ENCODE data around the gene EEF1AKMT1.
A peak's percentile ranks its signal among the peaks of the same experiment; 100 is the strongest.

The EEF1AKMT1 gene

DNA sequence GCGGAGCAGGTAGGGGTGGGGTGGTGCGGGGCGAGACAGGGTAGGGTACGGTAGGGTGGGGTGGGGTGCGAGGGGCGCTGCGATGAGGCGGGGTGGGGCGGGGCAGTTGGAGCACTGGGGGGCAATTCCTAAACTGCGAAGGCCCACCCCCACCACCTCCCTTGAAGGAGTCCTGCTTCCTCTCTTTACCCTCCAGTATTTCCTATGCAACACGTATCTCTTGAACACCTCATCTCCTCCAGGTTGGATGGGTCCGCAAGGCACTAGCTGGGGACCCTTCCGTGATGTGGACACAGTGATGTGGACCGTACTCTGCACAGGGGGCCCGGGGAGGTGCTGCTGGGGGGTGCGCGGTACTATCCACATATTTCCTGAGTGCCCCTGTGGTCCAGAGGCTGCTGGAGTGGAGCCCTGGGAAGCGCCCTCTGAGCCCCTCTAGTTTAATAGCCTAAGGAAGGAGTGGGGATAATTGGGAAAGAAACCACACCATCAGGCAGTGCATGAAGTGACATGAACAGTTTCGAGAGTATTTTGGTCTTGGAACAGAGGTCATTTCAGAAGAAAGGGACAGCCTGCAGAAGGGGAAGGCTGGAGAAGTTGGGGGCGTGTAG, 69.2 kb downstream of the EEF1AKMT1 start:
- Histone ChIP-seq H3K27me3 (replicated peaks; ENCODE audit: control insufficient read depth, insufficient read depth, low read length) (peaks cover 5% of the 10 kb centered on the region), H3K4me3 (ENCODE audit: low read length) (no peak overlapping the region), H3K4me1 (ENCODE audit: control insufficient read depth, insufficient read depth, low read length) (peaks cover 18% of the 10 kb centered on the region), H3K9ac (ENCODE audit: low read length) (no peak overlapping the region), H3K36me3 (ENCODE audit: control insufficient read depth, insufficient read depth, low read length, severe bottlenecking) (no peaks in the 10 kb centered on the region), H3K9me3 (ENCODE audit: control insufficient read depth, low read length) (no peaks in the 10 kb centered on the region)
- DNase-seq (ENCODE audit: low read depth), result no peak

DNA sequence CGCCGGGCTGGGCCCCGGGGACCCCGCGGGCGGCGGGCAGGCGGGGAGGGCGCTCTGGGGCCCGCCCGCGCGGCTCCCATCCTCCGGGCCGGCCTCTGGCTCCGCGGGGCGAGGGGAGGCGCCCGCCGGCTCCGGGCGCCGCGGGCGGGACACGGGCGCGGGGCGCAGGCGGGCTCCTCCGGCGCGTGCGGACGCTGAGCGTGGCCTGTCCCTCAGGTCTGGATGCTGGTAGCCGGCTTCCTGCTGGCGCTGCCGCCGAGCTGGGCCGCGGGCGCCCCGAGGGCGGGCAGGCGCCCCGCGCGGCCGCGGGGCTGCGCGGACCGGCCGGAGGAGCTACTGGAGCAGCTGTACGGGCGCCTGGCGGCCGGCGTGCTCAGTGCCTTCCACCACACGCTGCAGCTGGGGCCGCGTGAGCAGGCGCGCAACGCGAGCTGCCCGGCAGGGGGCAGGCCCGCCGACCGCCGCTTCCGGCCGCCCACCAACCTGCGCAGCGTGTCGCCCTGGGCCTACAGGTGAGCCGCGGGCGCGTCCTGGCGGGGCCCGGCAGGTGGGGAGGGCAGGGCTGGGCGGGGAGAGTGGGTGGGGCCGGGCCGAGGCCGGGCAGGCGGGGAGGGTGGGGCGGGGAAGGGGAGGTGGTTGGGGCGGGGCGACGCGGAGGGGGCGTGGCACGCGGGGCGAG, 69.8 kb downstream of the EEF1AKMT1 start:
- no peaks in the 10 kb centered on the region for H3K36me3 ChIP-seq (ENCODE audit: control insufficient read depth, insufficient read depth, low read length, severe bottlenecking)
- peak; percentile 90 for DNase-seq (ENCODE audit: low read depth)
- peaks cover 5% of the 10 kb centered on the region for H3K27me3 ChIP-seq (replicated peaks; ENCODE audit: control insufficient read depth, insufficient read depth, low read length)
- H3K4me1 ChIP-seq (ENCODE audit: control insufficient read depth, insufficient read depth, low read length), result peaks cover 12% of the 10 kb centered on the region
- H3K9ac ChIP-seq (ENCODE audit: low read length), result peak overlapping the region; percentile 46
- no peaks in the 10 kb centered on the region for H3K9me3 ChIP-seq (ENCODE audit: control insufficient read depth, low read length)
- H3K4me3 ChIP-seq (ENCODE audit: low read length), result peak overlapping the region; percentile 70

DNA sequence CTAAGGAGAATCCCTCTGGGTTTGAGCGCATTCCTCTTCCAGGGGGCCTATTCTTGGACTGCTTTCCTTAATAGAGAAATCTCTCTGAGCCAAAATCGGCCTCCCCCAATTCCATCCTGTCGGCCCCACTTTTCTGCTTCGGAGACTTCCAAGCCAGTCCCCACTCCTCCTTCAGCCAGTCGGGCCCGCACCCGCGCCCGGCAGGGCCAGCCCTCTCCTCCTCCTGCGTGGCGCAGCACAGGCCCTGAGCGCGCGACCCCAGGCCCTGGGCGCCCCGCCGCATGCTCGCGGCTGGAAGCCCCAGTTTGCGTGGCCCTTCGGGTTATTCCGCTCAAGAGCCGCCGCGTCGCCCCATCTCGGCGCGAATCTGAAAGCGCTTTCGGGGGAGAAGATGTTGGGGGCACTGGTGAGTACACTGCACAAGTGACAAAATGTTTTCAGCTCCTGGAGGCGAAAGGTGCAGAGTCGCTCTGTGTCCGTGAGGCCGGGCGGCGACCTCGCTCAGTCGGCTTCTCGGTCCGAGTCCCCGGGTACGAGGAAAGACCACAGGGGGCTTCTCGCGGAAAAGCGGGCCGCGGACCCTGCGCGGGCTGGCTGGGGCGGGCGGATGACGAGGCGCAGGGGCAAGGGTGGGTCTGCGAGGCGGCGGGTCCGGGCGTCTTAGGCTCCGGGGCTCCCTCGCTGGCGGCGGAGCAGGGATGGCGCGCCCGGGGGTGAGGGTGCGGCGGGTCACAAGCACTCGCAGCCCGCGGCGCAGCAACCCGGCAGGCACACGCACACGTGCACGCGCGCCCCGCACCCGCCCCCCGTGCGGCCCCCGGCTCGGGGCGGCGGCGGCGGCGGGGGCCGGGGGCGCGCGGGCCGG, 70.6 kb downstream of the EEF1AKMT1 start, which contains the start of gene IL17D:
Gene IL17D, plus strand, starts transcription at position 785 of the 865 bp plus-strand sequence. CDS start 303 bp downstream, outside the sequence.
- H3K4me3 ChIP-seq (ENCODE audit: low read length), result peak within 1 kb of the TSS; percentile 88
- peaks cover 5% of the 10 kb centered on the region for H3K27me3 ChIP-seq (replicated peaks; ENCODE audit: control insufficient read depth, insufficient read depth, low read length)
- peak; percentile 61 for DNase-seq (ENCODE audit: low read depth)
- H3K9me3 ChIP-seq (ENCODE audit: control insufficient read depth, low read length), result no peaks in the 10 kb centered on the region
- no peaks in the 10 kb centered on the region for H3K36me3 ChIP-seq (ENCODE audit: control insufficient read depth, insufficient read depth, low read length, severe bottlenecking)
- H3K4me1 ChIP-seq (ENCODE audit: control insufficient read depth, insufficient read depth, low read length), result peaks cover 7% of the 10 kb centered on the region
- peak within 1 kb of the TSS; percentile 81 for H3K9ac ChIP-seq (ENCODE audit: low read length)

DNA sequence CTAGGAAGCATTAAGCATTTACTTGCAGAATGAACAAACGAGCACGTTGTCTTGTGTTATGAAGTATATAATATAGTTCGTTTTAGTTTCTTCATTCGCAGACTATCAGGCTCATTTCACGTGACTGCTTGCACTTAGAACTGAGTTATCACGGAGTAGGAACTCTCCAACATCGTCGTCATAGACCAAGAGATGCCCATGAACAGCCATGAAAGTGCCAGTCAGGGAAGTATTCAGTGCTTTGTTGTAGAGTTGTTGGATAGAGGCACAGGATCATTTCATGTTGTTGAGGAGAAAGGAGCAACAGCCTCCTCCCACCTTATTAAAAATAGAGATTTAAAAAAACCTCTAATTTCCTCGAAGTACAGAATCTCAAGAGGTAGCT, 71.2 kb downstream of the EEF1AKMT1 start:
- no peaks in the 10 kb centered on the region for H3K9me3 ChIP-seq (ENCODE audit: control insufficient read depth, low read length)
- H3K4me3 ChIP-seq (ENCODE audit: low read length), result peak overlapping the region; percentile 88
- no peaks in the 10 kb centered on the region for H3K36me3 ChIP-seq (ENCODE audit: control insufficient read depth, insufficient read depth, low read length, severe bottlenecking)
- DNase-seq (ENCODE audit: low read depth), result no peak
- H3K4me1 ChIP-seq (ENCODE audit: control insufficient read depth, insufficient read depth, low read length), result peaks cover 6% of the 10 kb centered on the region
- H3K27me3 ChIP-seq (replicated peaks; ENCODE audit: control insufficient read depth, insufficient read depth, low read length), result peaks cover 5% of the 10 kb centered on the region
- H3K9ac ChIP-seq (ENCODE audit: low read length), result peak overlapping the region; percentile 81

DNA sequence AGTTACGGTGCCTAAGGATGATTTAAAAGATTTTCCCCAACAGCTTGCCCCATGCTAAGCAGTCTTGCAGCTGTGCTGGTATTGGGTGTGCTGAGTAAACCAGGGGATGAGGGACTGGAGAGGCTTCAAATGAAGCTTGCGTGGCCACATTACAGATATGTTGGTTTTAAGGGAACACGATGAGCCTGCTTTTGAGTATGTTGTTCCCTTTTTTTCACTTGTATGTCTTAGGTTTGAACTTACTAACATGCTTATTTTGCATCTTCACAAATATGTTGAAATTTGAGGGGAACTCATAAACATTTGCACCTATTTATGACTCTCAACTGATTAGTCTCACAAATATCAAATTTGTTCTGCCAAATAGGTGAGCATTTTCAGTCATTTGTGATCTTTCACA, 72.3 kb downstream of the EEF1AKMT1 start:
- Histone ChIP-seq H3K27me3 (replicated peaks; ENCODE audit: control insufficient read depth, insufficient read depth, low read length) (peaks cover 5% of the 10 kb centered on the region), H3K4me3 (ENCODE audit: low read length) (no peak overlapping the region), H3K9ac (ENCODE audit: low read length) (no peak overlapping the region), H3K9me3 (ENCODE audit: control insufficient read depth, low read length) (no peaks in the 10 kb centered on the region), H3K4me1 (ENCODE audit: control insufficient read depth, insufficient read depth, low read length) (peaks cover 6% of the 10 kb centered on the region), H3K36me3 (ENCODE audit: control insufficient read depth, insufficient read depth, low read length, severe bottlenecking) (no peaks in the 10 kb centered on the region)
- no peak for DNase-seq (ENCODE audit: low read depth)

GRCh38 chr13:20700288-20700687, 73.5 kb downstream of the EEF1AKMT1 start:
- no peak for DNase-seq (ENCODE audit: low read depth)

GRCh38 chr13:20699715-20700114, 74.0 kb downstream of the EEF1AKMT1 start:
- Histone ChIP-seq H3K36me3 (ENCODE audit: control insufficient read depth, insufficient read depth, low read length, severe bottlenecking) (no peaks in the 10 kb centered on the region), H3K27me3 (replicated peaks; ENCODE audit: control insufficient read depth, insufficient read depth, low read length) (peaks cover 7% of the 10 kb centered on the region), H3K4me3 (ENCODE audit: low read length) (no peak overlapping the region), H3K4me1 (ENCODE audit: control insufficient read depth, insufficient read depth, low read length) (peaks cover 6% of the 10 kb centered on the region), H3K9me3 (ENCODE audit: control insufficient read depth, low read length) (no peaks in the 10 kb centered on the region), H3K9ac (ENCODE audit: low read length) (no peak overlapping the region)
- no peak for DNase-seq (ENCODE audit: low read depth)

More at GRCh38 chr13:20700288-20700687, 73.5 kb downstream of the EEF1AKMT1 start:
- Histone ChIP-seq H3K4me3 (ENCODE audit: low read length) (no peak overlapping the region), H3K27me3 (replicated peaks; ENCODE audit: control insufficient read depth, insufficient read depth, low read length) (peaks cover 5% of the 10 kb centered on the region), H3K9ac (ENCODE audit: low read length) (no peak overlapping the region), H3K9me3 (ENCODE audit: control insufficient read depth, low read length) (no peaks in the 10 kb centered on the region), H3K36me3 (ENCODE audit: control insufficient read depth, insufficient read depth, low read length, severe bottlenecking) (no peaks in the 10 kb centered on the region), H3K4me1 (ENCODE audit: control insufficient read depth, insufficient read depth, low read length) (peaks cover 6% of the 10 kb centered on the region)

- H3K9me3 ChIP-seq (ENCODE audit: control insufficient read depth, low read length), result no peaks in the 10 kb centered on the region
- no peaks in the 10 kb centered on the region for H3K36me3 ChIP-seq (ENCODE audit: control insufficient read depth, insufficient read depth, low read length, severe bottlenecking)
- peaks cover 4% of the 10 kb centered on the region for H3K27me3 ChIP-seq (replicated peaks; ENCODE audit: control insufficient read depth, insufficient read depth, low read length)
- H3K9ac ChIP-seq (ENCODE audit: low read length), result no peak overlapping the region
- no peak overlapping the region for H3K4me3 ChIP-seq (ENCODE audit: low read length)
- DNase-seq (ENCODE audit: low read depth), result no peak
- no peaks in the 10 kb centered on the region for H3K4me1 ChIP-seq (ENCODE audit: control insufficient read depth, insufficient read depth, low read length)
Measured at GRCh38 chr13:20696073-20696472, 77.7 kb downstream of the EEF1AKMT1 start.

DNA sequence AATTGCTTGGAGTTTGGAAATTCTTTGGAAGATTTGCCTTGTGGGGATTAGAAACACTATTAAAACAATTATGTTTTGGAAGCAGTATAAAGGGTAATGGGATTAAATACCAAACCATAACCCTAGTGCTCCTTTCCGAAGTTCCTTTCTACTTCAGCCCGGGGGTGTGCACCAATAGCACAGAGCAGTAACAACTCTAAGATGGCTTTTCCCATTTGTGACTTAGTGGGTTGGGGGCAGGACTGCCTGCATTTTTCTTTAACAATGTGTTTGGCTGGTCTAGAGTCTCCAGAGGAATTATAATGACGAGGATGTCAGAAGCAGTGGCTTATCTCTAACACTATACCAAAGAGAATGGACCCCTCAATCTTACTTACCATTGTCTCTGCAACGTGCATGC, 82.1 kb downstream of the EEF1AKMT1 start:
- H3K9me3 ChIP-seq (ENCODE audit: control insufficient read depth, low read length), result no peaks in the 10 kb centered on the region
- no peak overlapping the region for H3K9ac ChIP-seq (ENCODE audit: low read length)
- DNase-seq (ENCODE audit: low read depth), result no peak
- peaks cover 4% of the 10 kb centered on the region for H3K27me3 ChIP-seq (replicated peaks; ENCODE audit: control insufficient read depth, insufficient read depth, low read length)
- H3K4me1 ChIP-seq (ENCODE audit: control insufficient read depth, insufficient read depth, low read length), result no peaks in the 10 kb centered on the region
- no peak overlapping the region for H3K4me3 ChIP-seq (ENCODE audit: low read length)
- H3K36me3 ChIP-seq (ENCODE audit: control insufficient read depth, insufficient read depth, low read length, severe bottlenecking), result no peaks in the 10 kb centered on the region

DNA sequence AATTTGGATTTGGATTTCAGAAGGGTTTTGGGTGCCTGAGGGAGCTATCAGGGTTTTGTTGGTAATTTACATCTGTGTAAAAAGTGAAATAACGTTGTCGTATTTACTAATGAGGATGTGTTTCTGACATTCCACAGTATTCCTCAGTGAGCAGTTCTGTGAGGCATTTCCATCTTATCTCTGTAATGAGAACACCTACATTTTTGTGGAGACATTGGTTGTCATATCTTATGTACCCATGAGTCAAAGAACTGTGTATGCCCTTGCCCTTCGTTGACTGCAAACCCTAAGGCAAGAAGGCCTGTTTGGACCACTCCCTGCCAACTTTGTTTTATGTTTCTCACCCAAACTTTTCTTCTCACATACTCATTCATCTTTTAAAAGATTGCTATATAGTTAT, 84.5 kb downstream of the EEF1AKMT1 start:
- no peak overlapping the region for H3K9ac ChIP-seq (ENCODE audit: low read length)
- peaks cover 8% of the 10 kb centered on the region for H3K4me1 ChIP-seq (ENCODE audit: control insufficient read depth, insufficient read depth, low read length)
- H3K36me3 ChIP-seq (ENCODE audit: control insufficient read depth, insufficient read depth, low read length, severe bottlenecking), result no peaks in the 10 kb centered on the region
- H3K4me3 ChIP-seq (ENCODE audit: low read length), result no peak overlapping the region
- peaks cover 2% of the 10 kb centered on the region for H3K27me3 ChIP-seq (replicated peaks; ENCODE audit: control insufficient read depth, insufficient read depth, low read length)
- no peak for DNase-seq (ENCODE audit: low read depth)
- no peaks in the 10 kb centered on the region for H3K9me3 ChIP-seq (ENCODE audit: control insufficient read depth, low read length)

All from adipocyte (in vitro differentiated cells).